GM12864 (cell line): ENCODE results near the gene NET1.
A peak's percentile ranks its signal among the peaks of the same experiment; 100 is the strongest.

ENCODE experiments used
- DNase-seq: peaks from one replicate; pipeline ENCODE4 v3.0.0-alpha.2; 2011; ENCODE audit warnings: low read depth
- H3K4me3 ChIP-seq: 2 replicates; pipeline ENCODE4 v1.5.1; 2011; ENCODE audit warnings: mild to moderate bottlenecking, low read depth, low read length, control low read depth
- CTCF ChIP-seq: IDR thresholded peaks from 2 replicates; pipeline ENCODE4 v1.5.1; 2011; ENCODE audit warnings: low read depth, mild to moderate bottlenecking, moderate library complexity, low read length, control low read depth, inconsistent platforms; ENCODE audit errors: missing control alignments

Gene NET1

GRCh38 chr10:5447611-5448071 lies 35.3 kb downstream of the NET1 start:
- no peak overlapping the region for H3K4me3 ChIP-seq
- no peak for TF ChIP-seq CTCF
- peak; percentile 67 for DNase-seq

- no peak overlapping the region for H3K4me3 ChIP-seq
- no peak for DNase-seq
- no peak for TF ChIP-seq CTCF
Measured at GRCh38 chr10:5448333-5449001, 36.1 kb downstream of the NET1 start.

- TF ChIP-seq CTCF, result no peak
- DNase-seq, result no peak
- H3K4me3 ChIP-seq, result no peak overlapping the region
Measured at GRCh38 chr10:5449227-5449626, 36.9 kb downstream of the NET1 start.

- no peak for TF ChIP-seq CTCF
- no peak overlapping the region for H3K4me3 ChIP-seq
- no peak for DNase-seq
Measured at GRCh38 chr10:5449823-5450222, 37.5 kb downstream of the NET1 start.

- TF ChIP-seq CTCF, result no peak
- DNase-seq, result no peak
- H3K4me3 ChIP-seq, result no peak overlapping the region
Measured at GRCh38 chr10:5450605-5451384, 38.4 kb downstream of the NET1 start.

- DNase-seq, result no peak
- TF ChIP-seq CTCF, result no peak
- H3K4me3 ChIP-seq, result no peak overlapping the region
Measured at GRCh38 chr10:5453749-5454489, 41.6 kb downstream of the NET1 start.
